ENCODE measurements around the gene TOR2A. TPM values are rescaled to one million over a fixed set of nuclear protein-coding genes. Genes with fewer than 3 reads are reported as not detected.
A peak's percentile ranks its signal among the peaks of the same experiment; 100 is the strongest.

Gene TOR2A
- total and polyA plus RNA-seq, 9 of the 15 experiments (the other 6 are each of a cell fraction or from before 2014, with no cell fraction given) = 0.80 to 25.9 (median 11.1) TPM

GRCh38 chr9:127721391-127721821, 13.7 kb downstream of the TOR2A start:
- 15% methylated on average over 6 of the region's 11 CpGs for WGBS (ENCODE audit: insufficient coverage, low coverage, missing lambda C conversion rate)
- CTCF ChIA-PET (ENCODE audit: low intra/inter-chr PET ratio) = no interaction called here
- Histone ChIP-seq H4K20me1 (replicated peaks; ENCODE audit: control insufficient read depth, insufficient read depth, low read length) (no peaks in the 10 kb centered on the region), H3K4me3 (no peak overlapping the region), H3K36me3 (ENCODE audit: control insufficient read depth, insufficient read depth, low read length) (no peaks in the 10 kb centered on the region), H2AFZ (ENCODE audit: low read depth, low read length) (no peak overlapping the region), H3K9me1 (ENCODE audit: control insufficient read depth, insufficient read depth, low read length) (no peaks in the 10 kb centered on the region), H3K9me3 (replicated peaks; ENCODE audit: control insufficient read depth, insufficient read depth, low read depth, low read length) (no peaks in the 10 kb centered on the region), H3K4me2 (ENCODE audit: insufficient read depth, low read length) (no peak overlapping the region), H3K79me2 (ENCODE audit: control insufficient read depth, insufficient read depth, low read length) (no peaks in the 10 kb centered on the region), H3K27me3 (ENCODE audit: control insufficient read depth in 2 of 2, insufficient read depth in 2 of 2, low read length in 2 of 2) (no peaks in the 10 kb centered on the region; a peak in 1 of 5 replicates), H3K27ac (ENCODE audit: extremely low read depth, low read depth, low read length) (no peak overlapping the region), H3K9ac (ENCODE audit: insufficient read depth in 1 of 2, low read depth in 2 of 2, low read length in 2 of 2) (0 out of 4 replicates have a peak overlapping the region, but pooled peaks of 1 of the 2 experiments have one; percentile 13), H3K4me1 (replicated peaks in 1 of 2; ENCODE audit: control insufficient read depth in 2 of 2, insufficient read depth in 2 of 2, low read length in 2 of 2) (peaks cover 0 to 28% of the 10 kb centered on the region in 2 experiments; a peak in 3 of 5 replicates)
- BruUV-seq (replicated peaks) = no TSS peak
- ATAC-seq (peak; percentile 33; the same call in 2 of the 3 replicates), FAIRE-seq (no peak), DNase-seq (ENCODE audit: extremely low read depth in 1 of 4, low spot score in 3 of 4) (no peak)
- intact Hi-C loops (cut with micrococcal nuclease) = no loop called here
- POLR2A ChIA-PET = interaction anchor here (1.7 kb wide), 1 partner anchor 17 kb away, joined by 5 read pairs; no protein-coding TSS in a partner anchor
- TF ChIP-seq RREB1 (CRISPR knock-in tag; IDR thresholded peaks at IDR 0.05) (no peak), NFRKB (IDR thresholded peaks at IDR 0.05; ENCODE audit: low read depth) (no peak), HNRNPH1 (optimal IDR thresholded peaks at IDR 0.05; ENCODE audit: low read depth, low read length) (no peak)
- in situ Hi-C loops (cut with MboI) = no loop called here
